ENCODE measurements around the gene PNCK.

The PNCK gene

GRCh38 chrX:153640736-153641575 lies 32.7 kb downstream of the PNCK start:
- DNase-seq = no peak

- DNase-seq = no peak
Observed at GRCh38 chrX:153640045-153640686, 33.4 kb downstream of the PNCK start.

DNA sequence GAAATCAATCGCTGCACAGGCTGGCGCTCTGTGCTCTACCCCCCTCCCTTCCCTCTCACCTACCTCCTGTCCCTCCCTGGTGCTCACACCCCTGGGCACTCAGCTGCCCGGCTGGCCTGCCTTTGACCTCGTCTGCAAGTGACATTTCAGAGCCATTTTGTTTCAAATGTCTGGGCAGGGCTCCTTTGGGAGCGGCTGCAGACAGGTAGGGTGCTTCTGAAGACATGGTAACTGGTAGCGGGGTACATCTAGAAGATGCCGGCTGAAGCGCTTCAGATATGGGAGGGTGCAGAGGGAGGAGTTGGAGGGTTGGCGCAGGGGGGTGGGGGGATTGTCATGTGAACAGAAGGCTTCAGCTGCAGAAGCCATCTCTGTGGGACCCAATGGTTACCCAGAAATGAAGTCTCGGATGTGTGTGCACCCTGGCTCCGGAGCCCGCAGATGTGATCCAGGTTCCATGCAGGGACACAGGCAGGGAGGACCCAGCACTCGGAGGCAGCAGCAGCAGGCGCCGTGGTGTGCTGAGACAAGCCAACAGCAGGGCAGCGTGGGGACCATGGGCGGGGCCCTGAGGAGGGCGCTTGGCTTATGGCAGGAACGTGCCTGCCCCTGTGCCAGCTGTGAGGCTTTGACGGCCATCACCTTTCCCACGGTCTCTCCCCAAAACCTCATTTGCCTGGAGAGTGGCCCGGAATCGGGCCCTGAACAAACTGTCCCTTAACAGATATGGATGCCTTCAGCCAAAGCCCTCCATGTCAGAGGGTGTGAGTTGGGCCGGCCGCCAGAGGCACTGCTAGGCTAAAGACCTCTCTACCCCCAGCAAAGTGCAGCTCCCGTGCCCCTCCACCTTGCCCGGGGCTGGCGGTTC lies 34.2 kb downstream of the PNCK start:
- no peak for DNase-seq

DNA sequence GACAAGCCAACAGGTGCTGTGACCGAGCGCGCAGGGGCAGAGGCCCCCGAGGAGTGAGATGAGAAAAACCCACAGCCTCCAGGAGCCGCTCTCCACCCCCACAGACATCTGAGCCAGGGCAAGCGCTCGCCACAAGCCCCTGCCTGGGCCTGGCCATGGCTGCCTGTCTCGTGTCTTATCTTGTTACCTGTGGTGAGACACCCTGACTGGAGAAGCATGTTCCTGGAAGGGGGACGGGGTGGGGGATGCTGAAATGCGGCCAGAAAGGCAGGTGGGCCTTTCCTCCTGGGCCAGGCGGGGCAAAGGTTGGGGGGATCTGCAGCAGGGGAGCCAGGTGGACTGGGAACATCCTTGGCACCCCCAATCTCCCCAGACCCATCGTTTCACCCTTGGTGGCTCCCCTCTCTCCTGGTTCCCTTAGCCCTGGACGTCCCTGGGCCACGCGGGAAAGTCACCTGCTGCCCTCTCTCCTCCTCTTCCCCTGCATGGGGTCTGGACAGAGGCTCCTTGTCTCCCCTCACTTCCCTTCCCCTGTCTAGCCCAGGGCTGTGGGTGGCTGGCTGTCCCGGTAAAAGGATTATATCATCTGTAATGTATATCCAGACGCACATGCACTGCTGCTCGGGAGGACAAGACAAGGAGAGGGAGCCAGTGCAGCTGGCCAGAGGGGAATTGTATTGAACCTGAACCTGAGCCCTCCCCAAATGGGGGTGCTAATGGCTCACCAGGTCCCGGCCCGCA lies 35.0 kb downstream of the PNCK start:
- no peak for DNase-seq

DNA sequence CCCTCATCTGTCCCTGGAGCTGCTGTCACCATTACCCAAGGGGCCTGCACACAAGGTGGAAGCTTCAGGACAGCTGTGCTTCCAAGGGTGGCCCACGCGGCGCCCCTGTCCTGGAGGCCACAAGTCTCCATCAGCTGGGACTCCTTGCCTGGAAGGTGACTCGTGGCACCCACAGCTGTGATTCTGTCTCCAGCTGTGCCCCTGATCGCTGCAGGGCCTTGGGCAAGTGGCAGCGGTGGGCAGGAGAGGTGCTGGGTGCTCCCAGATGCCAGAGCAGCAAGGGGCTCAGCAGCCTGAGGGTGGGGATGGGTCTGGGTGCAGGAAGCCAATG lies 35.6 kb downstream of the PNCK start:
- no peak for DNase-seq

DNA sequence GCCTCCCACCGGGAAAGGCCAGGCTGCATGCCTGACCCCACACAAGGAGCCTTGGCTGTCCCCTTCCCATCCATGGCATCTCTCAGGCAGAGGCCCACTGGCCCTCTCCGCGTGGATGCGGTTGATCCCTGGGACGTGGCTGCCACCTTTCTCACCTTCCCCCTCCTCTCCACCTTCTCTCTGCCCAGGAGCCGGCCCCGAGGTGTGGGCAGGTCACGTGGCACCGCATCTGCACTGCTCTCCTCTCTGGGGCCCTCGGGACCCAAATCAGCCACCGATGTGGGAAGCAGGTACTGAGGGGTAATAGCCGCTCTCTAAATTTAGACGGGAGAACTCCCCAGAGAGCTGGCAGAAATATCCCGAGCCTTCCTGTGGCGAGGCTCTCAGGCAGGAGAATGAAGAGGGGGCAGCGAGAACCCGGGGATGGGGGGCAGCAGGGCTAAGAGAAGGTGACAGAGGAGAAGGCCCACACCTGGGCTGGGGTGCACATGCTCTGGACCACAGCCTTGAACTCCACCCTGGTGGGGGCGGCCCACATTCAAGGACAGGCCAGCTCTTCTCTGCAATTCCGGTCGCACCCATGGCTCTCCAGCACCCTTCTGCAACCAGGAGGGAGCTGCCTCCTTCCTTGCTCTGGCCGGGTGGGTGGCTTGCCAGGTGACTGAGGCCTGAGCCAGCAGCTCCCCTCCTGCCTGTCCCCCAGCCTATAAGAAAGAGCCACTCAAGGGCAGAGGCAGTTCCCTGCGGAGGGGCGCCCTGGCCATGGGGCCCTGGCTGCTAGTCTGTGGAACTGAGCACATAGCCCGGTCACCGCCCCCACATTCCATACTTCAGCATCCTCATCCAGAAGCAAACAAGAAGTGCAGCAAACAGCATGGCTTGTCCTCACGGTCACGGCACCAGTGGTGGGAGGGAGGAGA lies 36.2 kb downstream of the PNCK start:
- DNase-seq = no peak

GRCh38 chrX:153636716-153637115 lies 36.9 kb downstream of the PNCK start:
- no peak for DNase-seq

GRCh38 chrX:153635788-153636668 lies 37.6 kb downstream of the PNCK start:
- peak in 1 of 2 experiments; percentile 71 for DNase-seq

- DNase-seq = no peak
Observed at GRCh38 chrX:153635388-153635787, 38.2 kb downstream of the PNCK start.

DNA sequence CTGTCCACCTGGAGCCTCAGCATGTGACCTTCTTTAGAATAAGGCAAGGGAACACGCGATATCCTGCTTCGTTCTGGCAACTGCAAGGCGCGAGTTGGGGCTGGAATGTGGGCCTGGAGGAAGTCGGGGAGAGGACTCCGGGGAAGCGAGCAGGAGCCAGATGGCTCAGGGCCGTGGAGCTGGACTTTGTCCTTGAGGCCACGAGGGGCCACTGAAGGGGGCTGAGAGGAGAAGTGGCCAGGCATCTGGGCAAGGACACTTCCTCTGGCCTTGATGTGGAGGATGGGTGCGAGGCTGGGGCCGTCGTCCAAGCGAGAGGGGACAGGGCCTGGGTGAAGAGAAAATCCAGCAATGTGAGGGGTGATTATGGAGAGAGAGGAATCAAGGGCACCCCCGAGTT lies 38.8 kb downstream of the PNCK start:
- no peak for DNase-seq

DNA sequence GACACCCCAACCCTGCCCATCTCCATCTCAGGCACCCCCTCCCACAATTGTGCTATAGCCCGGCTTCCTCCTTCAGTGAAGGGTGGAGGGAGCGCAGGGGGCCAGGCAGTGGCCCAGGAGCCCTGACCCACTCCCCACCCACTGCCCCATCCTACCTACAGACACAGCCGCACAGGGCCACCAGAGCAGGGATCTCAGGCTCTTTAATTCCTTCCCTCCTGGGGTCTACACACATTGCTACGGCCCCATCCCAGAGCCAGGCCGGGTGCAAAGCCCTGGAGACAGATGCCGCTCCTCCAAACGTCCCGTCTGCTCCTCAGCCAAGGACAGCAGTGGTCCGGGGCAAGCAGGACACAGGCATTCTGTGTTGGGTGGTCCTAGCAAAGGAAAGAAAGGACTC lies 39.4 kb downstream of the PNCK start:
- DNase-seq = no peak

DNA sequence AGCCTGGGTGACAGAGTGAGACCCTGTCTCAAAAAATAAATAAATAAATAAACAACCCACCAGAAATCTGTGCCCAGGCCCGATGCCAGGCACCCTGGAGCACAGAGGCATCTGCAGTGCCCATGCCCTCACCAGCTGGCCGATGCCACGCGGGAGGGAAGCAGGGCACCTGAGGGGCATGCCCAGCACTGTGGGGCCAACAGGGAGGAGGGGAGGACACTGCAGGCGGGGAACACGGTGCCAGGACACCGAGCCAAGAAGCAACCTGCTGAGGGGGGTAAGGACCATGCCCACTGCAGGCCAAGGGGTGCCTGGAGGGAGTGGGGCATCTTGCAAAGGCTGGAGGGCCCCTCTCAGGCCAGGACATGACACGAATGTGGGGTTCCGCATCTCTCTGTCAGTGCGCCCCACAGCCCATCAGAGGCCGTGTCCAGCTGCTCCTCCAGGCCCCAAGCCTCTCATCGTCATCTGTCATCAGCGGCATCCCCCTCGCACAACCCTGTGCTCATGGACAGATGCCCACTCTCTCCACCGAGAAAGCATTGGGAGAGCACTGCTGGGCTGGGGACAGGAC lies 39.9 kb downstream of the PNCK start:
- DNase-seq = no peak

GRCh38 chrX:153633048-153633447 lies 40.6 kb downstream of the PNCK start:
- DNase-seq = no peak

DNA sequence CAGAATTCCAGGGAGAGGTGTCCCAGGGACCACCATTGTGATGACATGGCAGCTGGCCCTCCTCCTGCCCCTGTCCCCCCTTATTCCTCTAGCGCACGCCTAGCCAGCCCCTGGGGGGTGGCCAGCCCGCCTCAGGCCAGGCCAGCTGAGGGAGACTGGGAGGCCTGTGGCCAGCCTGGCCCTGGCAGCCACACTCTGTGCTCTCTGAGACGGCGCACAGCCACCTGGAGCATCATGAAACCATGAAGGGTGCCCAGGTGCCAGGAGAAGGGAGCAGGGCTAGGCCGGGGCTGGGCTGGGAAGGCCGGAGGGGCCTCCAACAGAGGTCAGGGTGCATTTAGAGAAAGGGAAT lies 41.0 kb downstream of the PNCK start:
- no peak for DNase-seq

GRCh38 chrX:153631907-153632594 lies 41.6 kb downstream of the PNCK start:
- no peak for DNase-seq

DNA sequence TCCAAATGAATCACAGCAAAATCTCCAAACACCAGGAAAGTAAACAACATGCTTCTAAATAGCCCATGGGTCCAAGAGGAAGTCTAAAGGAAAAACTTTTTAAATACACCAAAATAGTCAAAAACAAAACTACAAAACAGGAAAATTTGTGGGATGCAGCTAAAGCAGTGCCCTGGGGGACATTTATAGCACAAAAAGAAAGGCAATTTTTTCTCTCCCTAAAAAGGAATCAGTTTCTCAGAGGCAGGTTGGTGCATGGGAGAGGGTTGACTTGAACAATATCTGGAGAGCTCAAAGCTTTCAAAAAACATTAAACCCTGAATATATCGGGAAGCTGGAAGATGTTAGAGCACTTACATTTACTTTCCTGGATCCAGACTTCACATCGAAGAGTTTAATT lies 42.3 kb downstream of the PNCK start:
- no peak for DNase-seq

DNA sequence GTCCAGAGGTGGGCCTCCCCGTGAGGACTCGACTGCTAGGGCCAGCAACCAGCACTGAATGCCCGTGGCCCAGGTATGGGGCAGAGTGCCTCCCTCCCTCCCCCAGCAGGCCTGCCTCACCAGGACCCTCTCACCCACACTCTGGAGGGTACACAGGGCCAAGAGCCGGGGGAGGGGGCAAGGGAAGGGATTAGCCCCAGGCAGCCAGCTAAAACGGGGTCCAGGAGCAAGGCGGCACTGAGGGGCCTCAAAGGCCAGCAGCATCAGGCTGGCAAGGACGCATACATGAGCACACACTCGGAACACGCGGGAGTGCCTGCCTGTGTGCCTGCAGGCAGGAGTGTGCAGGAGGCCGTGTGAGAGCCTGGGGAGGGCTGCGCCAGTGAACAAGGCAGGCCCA lies 44.9 kb downstream of the PNCK start:
- DNase-seq = no peak

GRCh38 chrX:153628129-153628528 lies 45.5 kb downstream of the PNCK start:
- no peak for DNase-seq

DNA sequence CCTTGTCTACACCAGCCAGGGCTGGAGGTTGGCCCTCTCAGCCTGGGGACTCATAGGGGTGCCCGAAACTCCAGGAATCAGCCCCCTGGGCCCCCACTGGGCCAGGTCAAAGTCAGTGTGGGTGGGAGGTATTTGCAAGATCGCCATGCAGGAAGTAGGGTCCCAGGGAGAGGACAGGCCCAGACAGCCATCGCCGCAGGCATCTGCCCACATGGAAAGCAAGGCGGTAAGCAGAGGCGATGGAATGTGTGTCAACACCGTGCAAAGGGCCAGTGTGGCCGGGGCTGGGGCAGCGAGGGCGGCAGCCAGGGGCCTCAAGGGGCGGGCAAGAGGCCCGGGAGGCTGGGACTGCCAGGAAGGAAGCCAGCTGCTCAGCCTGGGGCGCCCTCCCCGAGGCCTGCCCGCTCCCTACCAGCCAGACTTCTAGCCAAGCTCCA lies 45.9 kb downstream of the PNCK start:
- DNase-seq = no peak

Measured in NCI-H526 (cell line).